Measurements from ENCODE around the gene WDR18. TPM values are rescaled to one million over a fixed set of nuclear protein-coding genes. Genes with fewer than 3 reads are reported as not detected.

The WDR18 gene
- total and polyA plus RNA-seq, 2 of the 8 experiments (the other 6 are each of a cell fraction or from before 2014, with no cell fraction given) = 87.7 to 177 TPM

DNA sequence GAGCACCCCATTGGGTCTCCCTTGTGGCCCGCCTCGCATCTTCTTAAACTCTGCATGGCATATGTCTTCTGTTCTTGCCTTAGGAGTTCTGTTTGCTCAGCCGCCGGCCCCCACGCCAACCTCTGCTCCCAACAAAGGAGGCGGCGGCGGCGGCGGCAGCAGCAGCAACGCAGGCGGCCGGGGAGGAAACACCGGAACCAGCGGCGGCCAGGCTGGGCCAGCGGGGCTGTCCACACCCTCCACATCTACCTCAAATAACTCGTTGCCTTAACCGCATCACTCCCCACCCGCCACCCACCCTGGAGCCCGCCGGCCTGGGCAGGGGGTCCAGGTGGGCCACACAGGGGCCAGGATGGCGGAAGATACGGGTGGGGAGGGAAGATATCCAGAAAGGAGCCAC, 12.3 kb upstream of the WDR18 start:
- ChIA-PET POLR2A (ENCODE audit: partially characterized antibody) (interaction anchor here (0.6 to 1.6 kb wide), 5 partner anchors 13 to 92 kb away, joined by 3 to 10 read pairs (median 5); partner anchors contain the start of gene WDR18), CTCF (ENCODE audit: partially characterized antibody) (interaction anchor here (0.6 to 3.3 kb wide), 13 partner anchors 10 to 146 kb away, joined by 3 to 62 read pairs (median 8); partner anchors contain the start of gene WDR18)
- WGBS, 2 experiments (ENCODE audit: extremely low coverage in 1 of 2, insufficient coverage in 1 of 2, insufficient read length in 1 of 2, insufficient replicate concordance in 2 of 2, low coverage in 1 of 2, low lambda C conversion rate in 2 of 2, missing lambda C conversion rate in 1 of 2) = 94% methylated on average over 15 of the region's 24 CpGs; no CpG with 5 or more reads in 1 of the 2 experiments
- Histone ChIP-seq H3K23ac (ENCODE audit: insufficient read length) (no peak overlapping the region), H3K4ac (replicated peaks; ENCODE audit: insufficient read length, low read depth, low read length) (no peak overlapping the region), H2BK12ac (ENCODE audit: low read depth, low read length) (no peak overlapping the region), H3K79me1 (ENCODE audit: low read depth, low read length) (no peaks in the 10 kb centered on the region), H3K4me3 (ENCODE audit: extremely low read depth in 1 of 4, insufficient read depth in 2 of 4, low read depth in 3 of 4, low read length in 4 of 4) (no peak overlapping the region), H4K5ac (ENCODE audit: insufficient read length, low read depth, low read length) (no peak overlapping the region), H3K14ac (ENCODE audit: insufficient read length) (no peak overlapping the region), H3K9me3 (ENCODE audit: insufficient read depth in 2 of 2, low read depth in 1 of 2, low read length in 1 of 2) (peaks cover 5 to 11% of the 10 kb centered on the region in 2 experiments), H3K27me3 (replicated peaks in 1 of 4; ENCODE audit: control insufficient read depth in 3 of 4, extremely low read depth in 1 of 4, insufficient read depth in 3 of 4, low read length in 3 of 4) (no peaks in the 10 kb centered on the region), H2BK20ac (ENCODE audit: low read length) (no peak overlapping the region), H3K4me1 (replicated peaks in 1 of 4; ENCODE audit: control insufficient read depth in 3 of 4, insufficient read depth in 4 of 4, low read length in 3 of 4) (peaks cover 0 to 3% (median 0%) of the 10 kb centered on the region in 4 experiments; a peak in 1 of 7 replicates), H4K91ac (replicated peaks; ENCODE audit: insufficient read length, low read length) (no peak overlapping the region), H2BK15ac (ENCODE audit: low read length) (no peak overlapping the region), H3K23me2 (ENCODE audit: low read depth, low read length) (no peaks in the 10 kb centered on the region), H3K79me2 (ENCODE audit: control insufficient read depth in 1 of 2, insufficient read depth in 2 of 2, low read length in 2 of 2) (no peaks in the 10 kb centered on the region), H2BK120ac (replicated peaks; ENCODE audit: low read depth, low read length) (no peak overlapping the region), H3K4me2 (ENCODE audit: insufficient read depth in 1 of 2, low read depth in 2 of 2, low read length in 2 of 2) (no peak overlapping the region), H2AFZ (ENCODE audit: low read length) (no peak overlapping the region), H4K20me1 (replicated peaks in 1 of 2; ENCODE audit: control insufficient read depth in 1 of 2, insufficient read depth in 2 of 2, low read length in 2 of 2) (no peaks in the 10 kb centered on the region), H4K8ac (ENCODE audit: extremely low read depth, insufficient read depth, low read length) (no peak overlapping the region), H3K56ac (replicated peaks; ENCODE audit: insufficient read length, low read depth, low read length) (no peak overlapping the region), H3K18ac (ENCODE audit: extremely low read depth, low read length) (no peak overlapping the region), H2AK5ac (ENCODE audit: low read depth, low read length) (no peak overlapping the region), H2BK5ac (ENCODE audit: low read depth, low read length) (no peak overlapping the region), H3K27ac (ENCODE audit: low read depth, low read length) (no peak overlapping the region), H3K36me3 (ENCODE audit: control insufficient read depth in 2 of 4, insufficient read depth in 4 of 4, low read length in 3 of 4) (peaks cover 11 to 51% (median 28%) of the 10 kb centered on the region in 4 experiments), H3K9ac (replicated peaks in 1 of 4; ENCODE audit: extremely low read depth in 1 of 4, low read depth in 3 of 4, low read length in 3 of 4) (no peak overlapping the region)
- FAIRE-seq (no peak), DNase-seq (ENCODE audit: low read depth in 1 of 2, low spot score in 2 of 2) (no peak)
- TF ChIP-seq, protein P1, sequence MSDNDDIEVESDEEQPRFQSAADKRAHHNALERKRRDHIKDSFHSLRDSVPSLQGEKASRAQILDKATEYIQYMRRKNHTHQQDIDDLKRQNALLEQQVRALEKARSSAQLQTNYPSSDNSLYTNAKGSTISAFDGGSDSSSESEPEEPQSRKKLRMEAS (IDR thresholded peaks at IDR 0.05) = no peak
- TF ChIP-seq CHD2 (IDR thresholded peaks at IDR 0.05; ENCODE audit: low read length) = no peak

All from H1 (cell line).